ENCODE measurements around the gene SLC44A4.

- no peak for TF ChIP-seq PATZ1 (CRISPR knock-in tag; IDR thresholded peaks at IDR 0.05; ENCODE audit: borderline replicate concordance)
- TF ChIP-seq SNAI2 (CRISPR knock-in tag; IDR thresholded peaks at IDR 0.05) = no peak
- TF ChIP-seq ZFP3 (CRISPR knock-in tag; IDR thresholded peaks at IDR 0.05) = no peak
- TF ChIP-seq ZFP30 (CRISPR knock-in tag; IDR thresholded peaks at IDR 0.05) = no peak
- no peak for TF ChIP-seq ZNF8 (CRISPR knock-in tag; IDR thresholded peaks at IDR 0.05)
Observed at GRCh38 chr6:31896493-31896855, 17.7 kb upstream of the SLC44A4 start.

Measured in SK-N-SH treated with all-trans-retinoic acid at 6 μM for 48 hours (cell line).